Keratinocyte (primary cell): ENCODE measurements around the gene CSNK2A1. TPM values are rescaled to one million over a fixed set of nuclear protein-coding genes. Genes with fewer than 3 reads are reported as not detected.

Experiments
- DNase-seq: peaks from one replicate; pipeline ENCODE4 v3.0.0-alpha.2; 2011; ENCODE audit warnings: low read depth, missing footprints, low spot score
- FAIRE-seq: peaks from 2 replicates; lab custom pipeline; 2011; peaks lifted over from hg19 to GRCh38; lab: Jason Lieb, UNC
- H2AFZ ChIP-seq: 2 replicates; pipeline ENCODE4 v1.6.0; 2012; ENCODE audit warnings: low read length, control low read depth, inconsistent platforms; ENCODE audit not compliant: control insufficient read depth
- H3K27ac ChIP-seq: 2 replicates; pipeline ENCODE4 v1.5.1; 2011; ENCODE audit warnings: low read length; ENCODE audit not compliant: control insufficient read depth, insufficient read depth
- H3K27me3 ChIP-seq: 3 replicates; pipeline ENCODE4 v1.6.0; 2011; ENCODE audit warnings: low read length; ENCODE audit not compliant: control insufficient read depth, insufficient read depth; ENCODE audit errors: extremely low read depth
- H3K36me3 ChIP-seq, 2 experiments: 2 replicates in 1 of 2; 3 replicates in 1 of 2; pipeline ENCODE4 v1.5.1; 2011; ENCODE audit warnings: low read length in 2 of 2, mild to moderate bottlenecking in 1 of 2; ENCODE audit not compliant: control insufficient read depth in 2 of 2, insufficient read depth in 2 of 2; ENCODE audit errors: extremely low read depth in 1 of 2
- H3K4me1 ChIP-seq: 3 replicates; pipeline ENCODE4 v1.5.1; 2011; ENCODE audit warnings: low read length; ENCODE audit not compliant: control insufficient read depth, insufficient read depth; ENCODE audit errors: extremely low read depth
- H3K4me2 ChIP-seq: 3 replicates; pipeline ENCODE4 v1.6.0; 2011; ENCODE audit warnings: low read depth, low read length; ENCODE audit not compliant: control insufficient read depth, insufficient read depth; ENCODE audit errors: extremely low read depth
- H3K4me3 ChIP-seq, 3 experiments: fragments of 200-600 bp in 1 of 3; sonication (generic) in 1 of 3; 2 replicates in 2 of 3; 3 replicates in 1 of 3; pipeline ENCODE4 v1.5.1; 2011 to 2016; ENCODE audit warnings: low read length in 3 of 3, mild to moderate bottlenecking in 3 of 3, control low read depth in 2 of 3, inconsistent platforms in 1 of 3, low read depth in 1 of 3, mixed read lengths in 1 of 3, mixed run types in 1 of 3, moderate library complexity in 1 of 3; ENCODE audit not compliant: control insufficient read depth in 2 of 3, insufficient read depth in 2 of 3; ENCODE audit errors: extremely low read depth in 1 of 3
- H3K79me2 ChIP-seq: 2 replicates; pipeline ENCODE4 v1.6.0; 2012; ENCODE audit warnings: low read length; ENCODE audit not compliant: control insufficient read depth, insufficient read depth
- H3K9ac ChIP-seq: 3 replicates; pipeline ENCODE4 v1.6.0; 2011; ENCODE audit warnings: low read length; ENCODE audit not compliant: control insufficient read depth, insufficient read depth; ENCODE audit errors: extremely low read depth
- H3K9me1 ChIP-seq: 3 replicates; pipeline ENCODE4 v1.6.0; 2011; ENCODE audit warnings: low read length; ENCODE audit not compliant: control insufficient read depth, insufficient read depth; ENCODE audit errors: extremely low read depth
- H3K9me3 ChIP-seq: 2 replicates; pipeline ENCODE4 v1.5.1; 2012; ENCODE audit warnings: low read depth, low read length; ENCODE audit not compliant: control insufficient read depth
- H4K20me1 ChIP-seq: 3 replicates; pipeline ENCODE4 v1.6.0; 2011; ENCODE audit warnings: low read length; ENCODE audit not compliant: control insufficient read depth, insufficient read depth; ENCODE audit errors: extremely low read depth
- CTCF ChIP-seq, 3 experiments: IDR thresholded peaks in 1 of 3; conservative IDR thresholded peaks in 1 of 3; optimal IDR thresholded peaks in 1 of 3; 2 replicates in 2 of 3; 3 replicates in 1 of 3; pipeline versions ENCODE3 to v1.5.1; 2011; ENCODE audit warnings: low read length in 3 of 3, mild to moderate bottlenecking in 3 of 3, moderate library complexity in 2 of 3, control low read depth in 1 of 3, inconsistent platforms in 1 of 3; ENCODE audit not compliant: insufficient read depth in 2 of 3; ENCODE audit errors: extremely low read depth in 1 of 3
- EZH2 ChIP-seq: IDR thresholded peaks from one replicate; pipeline ENCODE4 v1.6.1; 2012; ENCODE audit warnings: inconsistent platforms, mild to moderate bottlenecking, low read length, moderate library complexity
- dilution Hi-C: fragments of 300-500 bp; cut with MboI; formaldehyde crosslinking; loops from one replicate; pipeline ENCODE4 v1.7.0; 2020; ENCODE audit warnings: low sequenced_read_pairs; ENCODE audit not compliant: extremely low pct_ligation_motif_present
- polyA plus RNA-seq, 5 experiments: library from polyadenylated mRNA; depleted of rRNA in 3 of 5; stranded (reverse) in 3 of 5; stranded (forward) in 1 of 5; unstranded in 1 of 5; fragments of >200 nt; gene quantifications; 1 replicate in 1 of 5; 2 replicates in 3 of 5; 3 replicates in 1 of 5; pipeline versions ENCODE4 v1.2.1 to v1.2.3, GENCODE V29; 2011 to 2012; ENCODE audit warnings: missing spikeins in 2 of 5, low read depth in 1 of 5, low replicate concordance in 1 of 5

CSNK2A1 gene
- polyA plus RNA-seq, 1 donor (not counting 4 experiments of a cell fraction or from before 2014, with no cell fraction given): 122 TPM

GRCh38 chr20:573414-574296 is 30.1 kb upstream of the CSNK2A1 start:
- peaks cover 44% of the 10 kb centered on the region for H3K27me3 ChIP-seq

GRCh38 chr20:572727-573126 is 29.1 kb upstream of the CSNK2A1 start:
- dilution Hi-C loops: no loop called here
- Histone ChIP-seq H4K20me1 (no peaks in the 10 kb centered on the region), H3K4me2 (no peak overlapping the region), H3K79me2 (no peaks in the 10 kb centered on the region), H2AFZ (no peak overlapping the region), H3K36me3 (no peaks in the 10 kb centered on the region), H3K4me3 (no peak overlapping the region), H3K27ac (no peak overlapping the region), H3K9me1 (no peaks in the 10 kb centered on the region), H3K4me1 (no peaks in the 10 kb centered on the region), H3K27me3 (peaks cover 48% of the 10 kb centered on the region), H3K9me3 (no peaks in the 10 kb centered on the region), H3K9ac (no peak overlapping the region)
- no peak for TF ChIP-seq CTCF (optimal IDR thresholded peaks at IDR 0.05 in 1 of 3, IDR thresholded peaks at IDR 0.05 in 1 of 3, conservative IDR thresholded peaks at IDR 0.05 in 1 of 3; ENCODE audit: extremely low read depth in 1 of 3, insufficient read depth in 2 of 3, low read length in 3 of 3)
- no peak for TF ChIP-seq EZH2
- no peak for DNase-seq
- FAIRE-seq: no peak

More at GRCh38 chr20:573414-574296, 30.1 kb upstream of the CSNK2A1 start:
- H3K9ac ChIP-seq: no peak overlapping the region
- no peak for TF ChIP-seq CTCF (optimal IDR thresholded peaks at IDR 0.05 in 1 of 3, IDR thresholded peaks at IDR 0.05 in 1 of 3, conservative IDR thresholded peaks at IDR 0.05 in 1 of 3; ENCODE audit: extremely low read depth in 1 of 3, insufficient read depth in 2 of 3, low read length in 3 of 3)
- no peak for TF ChIP-seq EZH2
- H3K27ac ChIP-seq: no peak overlapping the region
- no peaks in the 10 kb centered on the region for H3K9me1 ChIP-seq
- H3K36me3 ChIP-seq: no peaks in the 10 kb centered on the region
- no peak overlapping the region for H2AFZ ChIP-seq
- dilution Hi-C loops: no loop called here
- DNase-seq (no peak), FAIRE-seq (no peak)
- H3K4me3 ChIP-seq: no peak overlapping the region
- H4K20me1 ChIP-seq: no peaks in the 10 kb centered on the region
- H3K4me1 ChIP-seq: no peaks in the 10 kb centered on the region
- no peak overlapping the region for H3K4me2 ChIP-seq
- H3K9me3 ChIP-seq: no peaks in the 10 kb centered on the region
- no peaks in the 10 kb centered on the region for H3K79me2 ChIP-seq
